HepG2 (cell line): Measurements from ENCODE around the gene PHF8. TPM values are rescaled to one million over a fixed set of nuclear protein-coding genes. Genes with fewer than 3 reads are reported as not detected.

ENCODE experiments used
- ADNP ChIP-seq: sonication (generic); formaldehyde crosslinking; IDR thresholded peaks from 2 replicates; pipeline ENCODE4 v1.4.0; 2020; ENCODE audit warnings: missing genetic modification reagents
- BCL6 ChIP-seq: IDR thresholded peaks from 2 replicates; pipeline ENCODE4 v1.6.1; 2016; ENCODE audit warnings: missing genetic modification reagents, missing compliant biosample characterization
- DMAP1 ChIP-seq: IDR thresholded peaks from 2 replicates; pipeline ENCODE4 v1.6.1; 2016
- HMG20A ChIP-seq: IDR thresholded peaks from 2 replicates; pipeline ENCODE4 v1.6.1; 2016; ENCODE audit warnings: borderline replicate concordance
- HNF1A ChIP-seq, 2 experiments: sonication (generic) in 1 of 2; formaldehyde crosslinking in 1 of 2; IDR thresholded peaks; 2 replicates each; pipeline versions ENCODE4 v1.4.0 to v1.6.1; 2016 to 2020; ENCODE audit warnings: borderline replicate concordance in 1 of 2, low read depth in 1 of 2, mild to moderate bottlenecking in 1 of 2, missing genetic modification reagents in 1 of 2
- HNF4A ChIP-seq: sonication (generic); formaldehyde crosslinking; IDR thresholded peaks from 2 replicates; pipeline ENCODE4 v1.4.0; 2020; ENCODE audit warnings: missing genetic modification reagents
- KDM6A ChIP-seq: IDR thresholded peaks from 2 replicates; pipeline ENCODE4 v1.6.1; 2016; ENCODE audit warnings: low read depth
- MIER3 ChIP-seq: IDR thresholded peaks from 2 replicates; pipeline ENCODE4 v1.6.1; 2016; ENCODE audit warnings: missing compliant biosample characterization, borderline replicate concordance
- NCOR1 ChIP-seq: fragments of 200-600 bp; sonication (generic); IDR thresholded peaks from 2 replicates; pipeline ENCODE4 v1.7.0; 2017; ENCODE audit warnings: antibody characterized with exemption, low read length, borderline replicate concordance
- NR2F2 ChIP-seq: IDR thresholded peaks from 2 replicates; pipeline ENCODE4 v1.6.1; 2012; ENCODE audit warnings: low read depth, inconsistent platforms, borderline replicate concordance
- POLR2A ChIP-seq, 2 experiments: IDR thresholded peaks; 2 replicates each; pipeline ENCODE4 v1.6.1; 2011; ENCODE audit warnings: low read depth in 2 of 2, low read length in 2 of 2, mild to moderate bottlenecking in 1 of 2, moderate library complexity in 1 of 2; ENCODE audit not compliant: insufficient read depth in 1 of 2
- SKIL ChIP-seq: sonication (generic); formaldehyde crosslinking; IDR thresholded peaks from 2 replicates; pipeline ENCODE4 v1.8.0; 2022; ENCODE audit warnings: missing genetic modification reagents, mild to moderate bottlenecking, moderate library complexity, borderline replicate concordance
- TBX3 ChIP-seq: fragments of 450-650 bp; IDR thresholded peaks from 2 replicates; pipeline ENCODE4 v1.6.1; 2017; ENCODE audit warnings: antibody characterized with exemption, mild to moderate bottlenecking, inconsistent platforms, borderline replicate concordance
- ZBTB20 ChIP-seq: sonication (generic); formaldehyde crosslinking; IDR thresholded peaks from 2 replicates; pipeline ENCODE4 v1.8.1; 2023; ENCODE audit warnings: missing genetic modification reagents, low read depth, mild to moderate bottlenecking, borderline replicate concordance
- ZNF205 ChIP-seq: IDR thresholded peaks from 2 replicates; pipeline ENCODE4 v1.6.1; 2018; ENCODE audit warnings: missing biosample characterization, missing genetic modification reagents
- ZNF709 ChIP-seq: sonication (generic); formaldehyde crosslinking; IDR thresholded peaks from 2 replicates; pipeline ENCODE4 v1.5.0; 2020; ENCODE audit warnings: mild to moderate bottlenecking, missing genetic modification reagents
- polyA plus RNA-seq, 8 experiments: library from polyadenylated mRNA; depleted of rRNA in 3 of 8; stranded (reverse) in 7 of 8; unstranded in 1 of 8; fragments of >200 nt; fragmentation: Illumina TruSeq in 4 of 8; extraction: Trizol in 4 of 8; gene quantifications; 2 replicates each; pipeline versions ENCODE4 v1.2.1 to v1.2.3, GENCODE V29; 2011 to 2016; ENCODE audit warnings: low read depth in 4 of 8, missing spikeins in 1 of 8, mixed read lengths in 1 of 8; ENCODE audit not compliant: insufficient read depth in 1 of 8
- total RNA-seq, 5 experiments: library from RNA; depleted of rRNA; stranded (reverse); fragments of >200 nt; fragmentation: Illumina TruSeq; extraction: Trizol; gene quantifications; 2 replicates each; pipeline ENCODE4 v1.2.3, GENCODE V29; 2016; ENCODE audit warnings: low read depth in 1 of 5

The PHF8 gene
- total and polyA plus RNA-seq, 2 of the 13 experiments (the other 11 are each of a cell fraction or from before 2014, with no cell fraction given) = 15.5 to 19.1 TPM

GRCh38 chrX:54044877-54045338 lies 635 bp upstream of the PHF8 start (continued):
- TF ChIP-seq HNF1A (IDR thresholded peaks at IDR 0.05; ENCODE audit: low read depth) = no peak
- TF ChIP-seq HNF1A (CRISPR knock-in tag; IDR thresholded peaks at IDR 0.05; ENCODE audit: borderline replicate concordance) = no peak
- no peak for TF ChIP-seq MIER3
- no peak for TF ChIP-seq ZNF205
- TF ChIP-seq POLR2A (IDR thresholded peaks at IDR 0.05; ENCODE audit: insufficient read depth in 1 of 2, low read depth in 2 of 2, low read length in 2 of 2) = peak; percentile 37 to 68; a peak in 2 of 4 replicates
- 0 out of 2 replicates have a peak, but pooled peaks have one; percentile 36 for TF ChIP-seq SKIL
- TF ChIP-seq NR2F2 = 0 out of 2 replicates have a peak, but pooled peaks have one; percentile 18
- TF ChIP-seq DMAP1 (CRISPR knock-in tag) = peak; percentile 19; the same call in 1 of the 2 replicates
- TF ChIP-seq ADNP (CRISPR knock-in tag) = no peak
- peak; percentile 30; the same call in 1 of the 2 replicates for TF ChIP-seq TBX3
- peak; percentile 48; the same call in 1 of the 2 replicates for TF ChIP-seq NCOR1
- 0 out of 2 replicates have a peak, but pooled peaks have one; percentile 26 for TF ChIP-seq KDM6A (CRISPR knock-in tag)
- TF ChIP-seq HNF4A (CRISPR knock-in tag) = peak; percentile 59
- TF ChIP-seq ZBTB20 = 0 out of 2 replicates have a peak, but pooled peaks have one; percentile 5
- TF ChIP-seq BCL6 = 0 out of 2 replicates have a peak, but pooled peaks have one; percentile 36
- TF ChIP-seq ZNF709 = no peak
- TF ChIP-seq HMG20A (CRISPR knock-in tag) = peak; percentile 18; the same call in 1 of the 2 replicates
